WTC11 (cell line): Measurements from ENCODE around the gene SLC8A3. TPM values are rescaled to one million over a fixed set of nuclear protein-coding genes. Genes with fewer than 3 reads are reported as not detected.
A peak's percentile ranks its signal among the peaks of the same experiment; 100 is the strongest.

ENCODE experiments used
- ATAC-seq: fragments of 200-7000 bp; cut with Tn5 transposase; 2 replicates; pipeline ENCODE4 v1.10.0; 2021; ENCODE audit warnings: mild to moderate bottlenecking, moderate library complexity
- CTCF ChIA-PET: fragments of 300-600 bp; sonication (Branson Sonifier 250); formaldehyde crosslinking; loops from one replicate; lab custom pipeline; 2021; ENCODE audit warnings: antibody characterized with exemption; lab: Charles Lee
- POLR2A ChIA-PET: fragments of 350-600 bp; sonication (Branson Sonifier 250); formaldehyde crosslinking; loops from one replicate; lab custom pipeline; 2021; ENCODE audit warnings: antibody characterized with exemption; lab: Charles Lee
- DNase-seq: peaks from one replicate; pipeline ENCODE4 v3.0.0; 2021; ENCODE audit warnings: low spot score
- H3K27ac Mint-ChIP-seq: 2 replicates; pipeline ENCODE4 v1.8.0; 2021; ENCODE audit warnings: mixed read lengths
- H3K27me3 Mint-ChIP-seq: 2 replicates; pipeline ENCODE4 v1.8.0; 2021; ENCODE audit warnings: low read depth, mild to moderate bottlenecking, moderate library complexity, mixed read lengths
- H3K36me3 Mint-ChIP-seq: 2 replicates; pipeline ENCODE4 v1.8.0; 2021; ENCODE audit warnings: mixed read lengths
- H3K4me1 Mint-ChIP-seq: 2 replicates; pipeline ENCODE4 v1.8.0; 2022; ENCODE audit warnings: mixed read lengths
- H3K4me3 Mint-ChIP-seq: 2 replicates; pipeline ENCODE4 v1.8.0; 2021; ENCODE audit warnings: mild to moderate bottlenecking, moderate library complexity, mixed read lengths
- H3K9me3 Mint-ChIP-seq: 2 replicates; pipeline ENCODE4 v1.8.0; 2021; ENCODE audit warnings: mixed read lengths
- CREB1 ChIP-seq: sonication (generic); formaldehyde crosslinking; IDR thresholded peaks from 2 replicates; pipeline ENCODE4 v1.8.0; 2023; ENCODE audit warnings: mild to moderate bottlenecking, missing genetic modification reagents
- ETV6 ChIP-seq: sonication (generic); formaldehyde crosslinking; IDR thresholded peaks from 2 replicates; pipeline ENCODE4 v1.8.1; 2022; ENCODE audit warnings: mild to moderate bottlenecking, missing genetic modification reagents
- FOXJ3 ChIP-seq: sonication (generic); formaldehyde crosslinking; IDR thresholded peaks from 2 replicates; pipeline ENCODE4 v1.9.0; 2021; ENCODE audit warnings: missing genetic modification reagents, mild to moderate bottlenecking, borderline replicate concordance
- FOXK1 ChIP-seq: sonication (generic); formaldehyde crosslinking; IDR thresholded peaks from 2 replicates; pipeline ENCODE4 v1.8.0; 2022; ENCODE audit warnings: mild to moderate bottlenecking, moderate library complexity, missing genetic modification reagents
- GABPB1 ChIP-seq: sonication (generic); formaldehyde crosslinking; IDR thresholded peaks from 2 replicates; pipeline ENCODE4 v1.8.1; 2023; ENCODE audit warnings: mild to moderate bottlenecking, missing genetic modification reagents
- HMGA2 ChIP-seq: fragments of 250-450 bp; sonication (Bioruptor Pico); IDR thresholded peaks from 2 replicates; pipeline ENCODE4 v1.4.0; 2021; ENCODE audit warnings: mild to moderate bottlenecking, moderate library complexity
- HMGXB4 ChIP-seq: sonication (generic); formaldehyde crosslinking; IDR thresholded peaks from 2 replicates; pipeline ENCODE4 v1.8.1; 2023; ENCODE audit warnings: mild to moderate bottlenecking, moderate library complexity, missing genetic modification reagents
- IRF2 ChIP-seq: sonication (generic); formaldehyde crosslinking; IDR thresholded peaks from 2 replicates; pipeline ENCODE4 v1.8.0; 2022; ENCODE audit warnings: low read depth, missing genetic modification reagents, borderline replicate concordance
- NFATC4 ChIP-seq: fragments of 250-450 bp; sonication (Bioruptor Pico); IDR thresholded peaks from 2 replicates; pipeline ENCODE4 v1.9.0; 2021; ENCODE audit warnings: mild to moderate bottlenecking
- NR1H2 ChIP-seq: sonication (generic); formaldehyde crosslinking; IDR thresholded peaks from 2 replicates; pipeline ENCODE4 v1.9.0; 2021; ENCODE audit warnings: mild to moderate bottlenecking, moderate library complexity, missing genetic modification reagents
- NR2C2 ChIP-seq: sonication (generic); formaldehyde crosslinking; IDR thresholded peaks from 2 replicates; pipeline ENCODE4 v1.8.0; 2022; ENCODE audit warnings: mild to moderate bottlenecking, missing genetic modification reagents
- PREB ChIP-seq: sonication (generic); formaldehyde crosslinking; IDR thresholded peaks from 2 replicates; pipeline ENCODE4 v1.8.1; 2022; ENCODE audit warnings: mild to moderate bottlenecking, missing genetic modification reagents, moderate library complexity, borderline replicate concordance
- RELA ChIP-seq: sonication (generic); formaldehyde crosslinking; IDR thresholded peaks from 2 replicates; pipeline ENCODE4 v1.8.1; 2022; ENCODE audit warnings: missing genetic modification reagents, mild to moderate bottlenecking, borderline replicate concordance
- SMAD4 ChIP-seq: sonication (generic); formaldehyde crosslinking; IDR thresholded peaks from 2 replicates; pipeline ENCODE4 v1.8.0; 2022; ENCODE audit warnings: mild to moderate bottlenecking, missing genetic modification reagents
- STAT6 ChIP-seq: sonication (generic); formaldehyde crosslinking; conservative IDR thresholded peaks from 2 replicates; pipeline ENCODE4 v1.8.1; 2023; ENCODE audit warnings: mild to moderate bottlenecking, low read depth, missing genetic modification reagents, moderate library complexity
- ZBTB21 ChIP-seq: sonication (generic); formaldehyde crosslinking; IDR thresholded peaks from 2 replicates; pipeline ENCODE4 v1.8.1; 2023; ENCODE audit warnings: mild to moderate bottlenecking, missing genetic modification reagents, borderline replicate concordance
- ZNF317 ChIP-seq: sonication (generic); formaldehyde crosslinking; IDR thresholded peaks from 2 replicates; pipeline ENCODE4 v1.8.1; 2023; ENCODE audit warnings: low read depth, mild to moderate bottlenecking, moderate library complexity, missing genetic modification reagents, borderline replicate concordance
- total RNA-seq: library from RNA; stranded (reverse); gene quantifications from 3 replicates; pipeline ENCODE4 v1.2.3, GENCODE V29; 2021
- TF ChIP-seq, protein P1 (sequence below): sonication (generic); formaldehyde crosslinking; IDR thresholded peaks from 2 replicates; pipeline ENCODE4 v1.8.1; 2023; ENCODE audit warnings: mild to moderate bottlenecking, missing genetic modification reagents
- TF ChIP-seq, protein P2 (sequence below): sonication (generic); formaldehyde crosslinking; IDR thresholded peaks from 2 replicates; pipeline ENCODE4 v1.8.1; 2023; ENCODE audit warnings: mild to moderate bottlenecking, missing genetic modification reagents, moderate library complexity
- TF ChIP-seq, protein P3 (sequence below): sonication (generic); formaldehyde crosslinking; IDR thresholded peaks from 2 replicates; pipeline ENCODE4 v1.8.1; 2023; ENCODE audit warnings: mild to moderate bottlenecking, missing genetic modification reagents
- TF ChIP-seq, protein P4 (sequence below): sonication (generic); formaldehyde crosslinking; IDR thresholded peaks from 2 replicates; pipeline ENCODE4 v1.8.1; 2022; ENCODE audit warnings: mild to moderate bottlenecking, moderate library complexity, missing genetic modification reagents

SLC8A3 gene
- total RNA-seq, 1 experiment from 2014 or later = 0.63 TPM

DNA sequence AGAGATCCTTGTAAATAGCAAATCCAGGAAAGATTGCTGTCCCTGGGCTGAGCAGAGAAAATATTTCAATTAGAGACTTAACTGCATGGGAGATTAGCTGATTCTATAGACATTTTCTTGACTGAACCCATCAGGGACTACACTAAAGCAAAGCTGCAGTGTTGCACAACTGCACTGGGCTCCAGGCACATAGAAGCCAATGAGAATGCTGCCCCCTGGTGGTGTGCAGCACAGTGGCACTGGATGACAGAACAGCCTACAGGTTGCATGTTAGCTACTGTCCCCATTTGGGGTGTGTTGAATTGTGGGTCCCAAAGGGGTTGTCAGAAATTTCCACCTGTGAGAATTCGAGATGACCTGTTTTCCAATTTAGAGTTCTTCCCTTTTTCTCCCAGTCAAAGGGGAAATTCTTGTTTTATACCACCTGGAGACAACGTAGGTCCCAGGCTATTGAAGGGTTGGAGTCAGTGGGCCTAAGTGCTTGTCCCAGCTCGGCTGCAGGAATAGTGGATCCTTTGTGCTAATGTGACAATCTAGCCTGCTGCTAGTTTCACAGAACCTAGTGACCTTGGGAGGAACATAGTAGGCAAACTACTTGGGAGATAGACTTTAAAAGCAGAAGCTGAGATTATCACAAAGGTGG lies 114.7 kb downstream of the SLC8A3 start (continued):
- TF ChIP-seq, protein P1, sequence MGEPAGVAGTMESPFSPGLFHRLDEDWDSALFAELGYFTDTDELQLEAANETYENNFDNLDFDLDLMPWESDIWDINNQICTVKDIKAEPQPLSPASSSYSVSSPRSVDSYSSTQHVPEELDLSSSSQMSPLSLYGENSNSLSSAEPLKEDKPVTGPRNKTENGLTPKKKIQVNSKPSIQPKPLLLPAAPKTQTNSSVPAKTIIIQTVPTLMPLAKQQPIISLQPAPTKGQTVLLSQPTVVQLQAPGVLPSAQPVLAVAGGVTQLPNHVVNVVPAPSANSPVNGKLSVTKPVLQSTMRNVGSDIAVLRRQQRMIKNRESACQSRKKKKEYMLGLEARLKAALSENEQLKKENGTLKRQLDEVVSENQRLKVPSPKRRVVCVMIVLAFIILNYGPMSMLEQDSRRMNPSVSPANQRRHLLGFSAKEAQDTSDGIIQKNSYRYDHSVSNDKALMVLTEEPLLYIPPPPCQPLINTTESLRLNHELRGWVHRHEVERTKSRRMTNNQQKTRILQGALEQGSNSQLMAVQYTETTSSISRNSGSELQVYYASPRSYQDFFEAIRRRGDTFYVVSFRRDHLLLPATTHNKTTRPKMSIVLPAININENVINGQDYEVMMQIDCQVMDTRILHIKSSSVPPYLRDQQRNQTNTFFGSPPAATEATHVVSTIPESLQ (CRISPR knock-in tag) = no peak
- no peak for TF ChIP-seq FOXJ3 (CRISPR knock-in tag)
- no peak for TF ChIP-seq ZBTB21 (CRISPR knock-in tag)
- TF ChIP-seq ETV6 (CRISPR knock-in tag) = no peak
- TF ChIP-seq, protein P2, sequence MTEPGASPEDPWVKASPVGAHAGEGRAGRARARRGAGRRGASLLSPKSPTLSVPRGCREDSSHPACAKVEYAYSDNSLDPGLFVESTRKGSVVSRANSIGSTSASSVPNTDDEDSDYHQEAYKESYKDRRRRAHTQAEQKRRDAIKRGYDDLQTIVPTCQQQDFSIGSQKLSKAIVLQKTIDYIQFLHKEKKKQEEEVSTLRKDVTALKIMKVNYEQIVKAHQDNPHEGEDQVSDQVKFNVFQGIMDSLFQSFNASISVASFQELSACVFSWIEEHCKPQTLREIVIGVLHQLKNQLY (CRISPR knock-in tag) = no peak
- TF ChIP-seq, protein P3, sequence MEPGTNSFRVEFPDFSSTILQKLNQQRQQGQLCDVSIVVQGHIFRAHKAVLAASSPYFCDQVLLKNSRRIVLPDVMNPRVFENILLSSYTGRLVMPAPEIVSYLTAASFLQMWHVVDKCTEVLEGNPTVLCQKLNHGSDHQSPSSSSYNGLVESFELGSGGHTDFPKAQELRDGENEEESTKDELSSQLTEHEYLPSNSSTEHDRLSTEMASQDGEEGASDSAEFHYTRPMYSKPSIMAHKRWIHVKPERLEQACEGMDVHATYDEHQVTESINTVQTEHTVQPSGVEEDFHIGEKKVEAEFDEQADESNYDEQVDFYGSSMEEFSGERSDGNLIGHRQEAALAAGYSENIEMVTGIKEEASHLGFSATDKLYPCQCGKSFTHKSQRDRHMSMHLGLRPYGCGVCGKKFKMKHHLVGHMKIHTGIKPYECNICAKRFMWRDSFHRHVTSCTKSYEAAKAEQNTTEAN (CRISPR knock-in tag) = no peak
- no peak for TF ChIP-seq NR1H2 (CRISPR knock-in tag)
- no peak for TF ChIP-seq HMGA2
- TF ChIP-seq GABPB1 (CRISPR knock-in tag) = peak; percentile 49; the same call in 1 of the 2 replicates

- Mint-ChIP-seq H3K4me3 (no peak overlapping the region), H3K9me3 (no peaks in the 10 kb centered on the region), H3K4me1 (no peaks in the 10 kb centered on the region), H3K27me3 (no peaks in the 10 kb centered on the region), H3K36me3 (no peaks in the 10 kb centered on the region), H3K27ac (no peak overlapping the region)
- CTCF ChIA-PET = interaction anchor here (0.6 to 1.7 kb wide), 2 partner anchors 18 to 22 kb away, joined by 4 to 5 read pairs; no protein-coding TSS in a partner anchor
- POLR2A ChIA-PET = no interaction called here
- ATAC-seq = no peak
- DNase-seq = no peak
- TF ChIP-seq ZNF317 = no peak
- no peak for TF ChIP-seq IRF2 (CRISPR knock-in tag)
- TF ChIP-seq SMAD4 (CRISPR knock-in tag) = no peak
- TF ChIP-seq, protein P3 (CRISPR knock-in tag) = no peak
- no peak for TF ChIP-seq STAT6
- TF ChIP-seq NR2C2 = no peak
- TF ChIP-seq RELA (CRISPR knock-in tag) = no peak
- TF ChIP-seq PREB = no peak
- no peak for TF ChIP-seq ETV6 (CRISPR knock-in tag)
- TF ChIP-seq, protein P4, sequence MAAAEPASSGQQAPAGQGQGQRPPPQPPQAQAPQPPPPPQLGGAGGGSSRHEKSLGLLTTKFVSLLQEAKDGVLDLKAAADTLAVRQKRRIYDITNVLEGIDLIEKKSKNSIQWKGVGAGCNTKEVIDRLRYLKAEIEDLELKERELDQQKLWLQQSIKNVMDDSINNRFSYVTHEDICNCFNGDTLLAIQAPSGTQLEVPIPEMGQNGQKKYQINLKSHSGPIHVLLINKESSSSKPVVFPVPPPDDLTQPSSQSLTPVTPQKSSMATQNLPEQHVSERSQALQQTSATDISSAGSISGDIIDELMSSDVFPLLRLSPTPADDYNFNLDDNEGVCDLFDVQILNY (CRISPR knock-in tag) = no peak
- no peak for TF ChIP-seq CREB1 (CRISPR knock-in tag)
- TF ChIP-seq HMGXB4 = no peak
- TF ChIP-seq FOXK1 (CRISPR knock-in tag) = no peak
- no peak for TF ChIP-seq FOXJ3 (CRISPR knock-in tag)
- TF ChIP-seq NFATC4 (CRISPR knock-in tag) = no peak
Measured at GRCh38 chr14:70069186-70069585, 119.6 kb downstream of the SLC8A3 start.
